GM23338 (cell line): ENCODE measurements around the gene CTSC.

ENCODE experiments used
- CREB1 ChIP-seq: fragments of 250-450 bp; sonication (Bioruptor Pico); IDR thresholded peaks from 2 replicates; pipeline ENCODE4 v1.5.0; 2020; ENCODE audit warnings: low read depth, mild to moderate bottlenecking, moderate library complexity
- ETS1 ChIP-seq: IDR thresholded peaks from 2 replicates; pipeline ENCODE4 v1.6.1; 2016; ENCODE audit warnings: antibody characterized with exemption
- EZH2 ChIP-seq: fragments of 200-600 bp; sonication (generic); IDR thresholded peaks from one replicate; pipeline ENCODE4 v1.8.0; 2017; ENCODE audit warnings: antibody characterized with exemption, mild to moderate bottlenecking, low read depth; ENCODE audit not compliant: unreplicated experiment
- EZH2phosphoT487 ChIP-seq: fragments of 200-600 bp; sonication (generic); IDR thresholded peaks from one replicate; pipeline ENCODE4 v1.8.1; 2018; ENCODE audit warnings: antibody characterized with exemption; ENCODE audit not compliant: unreplicated experiment
- JUNB ChIP-seq: IDR thresholded peaks from one replicate; pipeline ENCODE4 v1.6.1; 2016; ENCODE audit warnings: antibody characterized with exemption; ENCODE audit not compliant: unreplicated experiment
- POLR2AphosphoS5 ChIP-seq: IDR thresholded peaks from 2 replicates; pipeline ENCODE4 v1.6.1; 2016; ENCODE audit warnings: antibody characterized with exemption, low read depth
- REST ChIP-seq: IDR thresholded peaks from one replicate; pipeline ENCODE4 v1.6.1; 2018; ENCODE audit warnings: antibody characterized with exemption; ENCODE audit not compliant: unreplicated experiment
- STAT1 ChIP-seq: IDR thresholded peaks from one replicate; pipeline ENCODE4 v1.6.1; 2016; ENCODE audit warnings: antibody characterized with exemption; ENCODE audit not compliant: unreplicated experiment
- ZNF331 ChIP-seq: fragments of 250-450 bp; sonication (Bioruptor Pico); IDR thresholded peaks from 2 replicates; pipeline ENCODE4 v1.5.0; 2020; ENCODE audit warnings: low read depth, mild to moderate bottlenecking, moderate library complexity
- TF ChIP-seq, protein P1 (sequence below), 2 experiments: fragments of 200-600 bp in 1 of 2; sonication (generic) in 1 of 2; conservative IDR thresholded peaks; 2 replicates each; pipeline versions ENCODE4 v1.5.1 to v1.6.1; 2016 to 2017; ENCODE audit warnings: antibody characterized with exemption in 2 of 2, low read depth in 2 of 2, mild to moderate bottlenecking in 2 of 2, moderate library complexity in 1 of 2

DNA sequence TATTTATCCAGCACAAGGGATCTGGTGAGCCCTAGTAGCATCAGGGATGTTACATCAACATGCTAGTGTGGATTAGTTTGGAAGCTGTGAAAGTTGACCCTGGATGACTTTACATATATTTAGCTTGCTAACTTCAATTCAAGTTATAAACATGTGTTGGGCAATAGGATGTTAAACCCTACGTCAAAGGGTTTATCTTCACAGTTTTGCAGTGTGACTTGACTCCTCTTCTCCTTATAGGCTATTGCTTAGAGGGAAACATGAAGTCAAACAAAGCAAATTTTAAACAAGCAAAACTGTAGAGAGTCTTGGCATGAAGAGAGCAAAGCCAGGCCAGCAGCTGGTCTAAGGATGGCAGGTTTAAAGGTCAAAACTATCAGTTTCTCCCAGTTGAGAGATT lies 11.3 kb upstream of the CTSC start:
- TF ChIP-seq, protein P1, sequence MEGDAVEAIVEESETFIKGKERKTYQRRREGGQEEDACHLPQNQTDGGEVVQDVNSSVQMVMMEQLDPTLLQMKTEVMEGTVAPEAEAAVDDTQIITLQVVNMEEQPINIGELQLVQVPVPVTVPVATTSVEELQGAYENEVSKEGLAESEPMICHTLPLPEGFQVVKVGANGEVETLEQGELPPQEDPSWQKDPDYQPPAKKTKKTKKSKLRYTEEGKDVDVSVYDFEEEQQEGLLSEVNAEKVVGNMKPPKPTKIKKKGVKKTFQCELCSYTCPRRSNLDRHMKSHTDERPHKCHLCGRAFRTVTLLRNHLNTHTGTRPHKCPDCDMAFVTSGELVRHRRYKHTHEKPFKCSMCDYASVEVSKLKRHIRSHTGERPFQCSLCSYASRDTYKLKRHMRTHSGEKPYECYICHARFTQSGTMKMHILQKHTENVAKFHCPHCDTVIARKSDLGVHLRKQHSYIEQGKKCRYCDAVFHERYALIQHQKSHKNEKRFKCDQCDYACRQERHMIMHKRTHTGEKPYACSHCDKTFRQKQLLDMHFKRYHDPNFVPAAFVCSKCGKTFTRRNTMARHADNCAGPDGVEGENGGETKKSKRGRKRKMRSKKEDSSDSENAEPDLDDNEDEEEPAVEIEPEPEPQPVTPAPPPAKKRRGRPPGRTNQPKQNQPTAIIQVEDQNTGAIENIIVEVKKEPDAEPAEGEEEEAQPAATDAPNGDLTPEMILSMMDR (conservative IDR thresholded peaks at IDR 0.05; ENCODE audit: low read depth in 2 of 2), result no peak
- no peak for TF ChIP-seq EZH2
- TF ChIP-seq POLR2AphosphoS5, result no peak
- TF ChIP-seq CREB1 (CRISPR knock-in tag), result no peak
- TF ChIP-seq REST, result no peak
- no peak for TF ChIP-seq STAT1
- TF ChIP-seq EZH2phosphoT487, result no peak
- no peak for TF ChIP-seq JUNB
- TF ChIP-seq ZNF331 (CRISPR knock-in tag), result no peak
- TF ChIP-seq ETS1, result no peak
